T47D (cell line): Measurements from ENCODE around the gene NCS1.

Source experiments
- DNase-seq, 2 experiments: peaks; one replicate each; pipeline versions ENCODE4 v3.0.0 to v3.0.0-alpha.2; 2011 to 2012; ENCODE audit warnings: low read depth in 1 of 2, low spot score in 1 of 2
- JUND ChIP-seq: IDR thresholded peaks from 2 replicates; pipeline ENCODE4 v1.6.1; 2012; ENCODE audit warnings: low read depth
- in situ Hi-C: cut with HindIII; loops from 2 replicates; pipeline ENCODE4 v1.10.0; 2016; ENCODE audit warnings: low sequenced_read_pairs, low pct_unique_long_range_greater_than_20kb

NCS1 gene

DNA sequence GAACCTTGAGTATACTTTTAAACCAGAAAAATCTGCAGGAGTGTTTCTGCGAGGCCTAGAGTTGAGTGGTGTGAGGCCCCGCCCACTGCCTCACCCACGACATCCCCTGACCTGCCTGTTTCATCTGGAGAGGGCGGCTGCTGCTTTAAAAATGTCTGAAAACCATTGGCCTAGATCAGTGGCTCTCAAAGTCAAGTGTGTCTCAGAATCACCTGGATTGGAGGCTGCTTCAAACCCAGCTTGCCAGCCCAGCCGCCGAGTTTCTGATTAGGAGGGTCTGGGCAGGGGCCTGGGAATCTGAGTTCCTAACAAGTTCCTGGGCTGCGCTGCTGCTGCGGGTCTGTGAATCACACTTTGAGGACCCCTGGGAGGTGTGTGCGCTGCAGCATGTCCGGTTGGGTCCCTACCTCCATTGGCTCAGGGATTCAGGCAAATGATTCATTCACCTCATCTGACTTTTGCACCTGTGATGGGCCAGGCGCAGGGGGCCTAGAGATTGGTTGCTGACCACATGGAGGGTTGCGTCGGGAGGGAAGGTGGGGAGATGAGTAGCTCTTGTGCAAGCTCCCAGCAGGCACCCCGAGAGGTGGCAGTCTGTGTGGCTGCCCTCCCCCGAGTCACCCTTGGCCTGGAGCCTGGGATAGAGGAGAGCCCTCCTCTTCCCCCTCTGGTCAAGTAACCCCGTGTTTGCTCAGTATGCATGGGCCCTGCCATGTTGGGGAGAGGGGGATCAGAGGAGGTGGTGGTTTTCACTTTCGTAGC lies 65.7 kb downstream of the NCS1 start:
- in situ Hi-C loops = no loop called here
- no peak for DNase-seq
- TF ChIP-seq JUND = no peak

DNA sequence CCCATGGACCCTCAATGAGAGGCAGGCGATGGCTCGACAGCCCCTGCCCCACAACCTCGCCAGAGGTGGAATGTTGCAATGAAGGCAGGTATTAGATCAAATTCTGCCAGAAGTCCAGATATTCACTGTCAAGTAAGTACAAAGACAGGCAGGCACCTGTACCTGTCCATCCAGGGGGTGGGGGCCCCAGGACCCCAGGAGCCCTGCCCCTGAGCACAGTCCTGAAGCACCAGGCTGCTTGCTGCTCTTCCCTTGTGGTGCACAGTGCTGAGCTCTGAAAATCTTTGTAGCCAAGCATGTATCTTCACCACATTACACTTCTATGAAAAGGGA lies 67.1 kb downstream of the NCS1 start:
- no peak for TF ChIP-seq JUND
- DNase-seq = no peak
- in situ Hi-C loops = no loop called here

DNA sequence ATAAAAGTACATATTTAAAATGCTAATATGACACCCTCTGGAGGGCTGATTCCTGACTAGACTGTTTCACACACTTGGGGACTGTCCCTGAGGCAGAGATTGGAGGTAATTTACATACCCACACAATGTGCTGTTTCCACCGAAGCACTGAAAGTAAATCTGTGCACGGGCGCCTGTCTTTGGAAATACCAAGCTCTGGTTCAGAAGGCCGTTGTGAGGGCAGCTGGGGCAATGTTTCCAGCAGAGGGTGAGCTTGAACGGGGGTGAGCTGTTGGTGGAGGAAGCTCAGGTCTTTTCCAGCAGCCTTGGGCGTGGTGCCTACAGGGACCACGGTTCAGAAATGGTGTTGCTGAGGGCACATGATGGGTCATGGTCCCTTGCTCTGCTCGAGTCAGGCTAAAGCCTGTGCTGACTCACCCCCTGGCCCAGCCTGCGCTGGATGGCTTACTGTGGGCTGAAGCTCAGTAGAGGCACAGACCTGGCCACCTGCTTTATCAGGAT lies 67.6 kb downstream of the NCS1 start:
- no peak for TF ChIP-seq JUND
- no peak for DNase-seq
- in situ Hi-C loops = no loop called here

DNA sequence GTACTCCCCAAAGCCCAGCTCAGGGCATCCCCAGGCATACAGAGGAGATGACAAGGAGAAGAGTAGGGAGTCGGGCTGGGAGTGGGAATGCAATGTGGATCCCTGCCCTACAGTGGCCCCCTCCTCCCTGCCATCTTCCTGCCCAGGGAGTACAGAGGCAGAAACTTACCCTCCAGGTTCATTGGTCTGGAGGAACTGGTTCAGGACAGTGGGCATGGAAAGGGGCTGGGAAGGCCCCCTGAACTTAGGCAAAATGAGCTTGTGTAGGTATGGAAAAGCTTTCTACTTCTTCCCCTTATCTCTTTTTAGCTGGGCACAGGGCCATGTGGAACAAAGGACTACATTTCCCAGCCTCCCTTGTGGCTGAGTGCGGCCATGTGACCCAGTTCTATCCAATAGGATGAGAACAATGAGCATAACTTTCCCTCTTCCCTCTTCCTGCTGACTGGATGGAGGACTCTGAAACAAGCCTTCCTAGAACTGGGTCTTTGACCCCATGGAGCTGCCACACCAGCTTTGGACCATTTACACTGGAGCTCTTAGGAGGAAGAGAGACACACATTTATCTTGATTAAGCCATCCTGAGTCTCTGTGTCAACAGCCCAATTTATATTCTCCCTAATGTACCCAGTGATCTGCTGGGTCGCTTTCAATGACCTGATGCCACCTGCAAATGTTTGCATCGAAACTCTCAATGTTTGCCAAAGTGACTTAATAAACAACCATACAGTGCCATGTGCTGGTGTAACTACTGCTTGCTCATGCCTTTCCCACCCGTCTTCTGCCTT lies 68.4 kb downstream of the NCS1 start:
- DNase-seq = peak; percentile 83 to 85
- in situ Hi-C loops = no loop called here
- no peak for TF ChIP-seq JUND

DNA sequence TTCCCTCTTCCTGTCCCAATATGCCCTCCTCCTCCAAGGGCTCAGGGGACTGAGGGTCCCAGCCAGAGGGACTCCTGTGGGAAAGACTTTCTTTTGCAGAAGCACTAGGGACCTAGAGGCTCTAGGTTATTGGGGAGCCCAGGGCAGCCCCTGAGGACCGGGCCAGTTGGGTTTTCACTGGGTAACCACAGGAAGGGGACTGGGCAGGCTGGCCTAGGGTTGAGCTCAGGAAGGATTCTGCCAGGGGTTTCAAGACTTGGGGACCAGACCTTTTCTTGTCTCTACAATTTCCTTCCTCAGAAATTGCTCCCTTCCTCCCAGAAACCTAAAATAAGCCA lies 69.0 kb downstream of the NCS1 start:
- no peak for DNase-seq
- TF ChIP-seq JUND = no peak
- in situ Hi-C loops = no loop called here

DNA sequence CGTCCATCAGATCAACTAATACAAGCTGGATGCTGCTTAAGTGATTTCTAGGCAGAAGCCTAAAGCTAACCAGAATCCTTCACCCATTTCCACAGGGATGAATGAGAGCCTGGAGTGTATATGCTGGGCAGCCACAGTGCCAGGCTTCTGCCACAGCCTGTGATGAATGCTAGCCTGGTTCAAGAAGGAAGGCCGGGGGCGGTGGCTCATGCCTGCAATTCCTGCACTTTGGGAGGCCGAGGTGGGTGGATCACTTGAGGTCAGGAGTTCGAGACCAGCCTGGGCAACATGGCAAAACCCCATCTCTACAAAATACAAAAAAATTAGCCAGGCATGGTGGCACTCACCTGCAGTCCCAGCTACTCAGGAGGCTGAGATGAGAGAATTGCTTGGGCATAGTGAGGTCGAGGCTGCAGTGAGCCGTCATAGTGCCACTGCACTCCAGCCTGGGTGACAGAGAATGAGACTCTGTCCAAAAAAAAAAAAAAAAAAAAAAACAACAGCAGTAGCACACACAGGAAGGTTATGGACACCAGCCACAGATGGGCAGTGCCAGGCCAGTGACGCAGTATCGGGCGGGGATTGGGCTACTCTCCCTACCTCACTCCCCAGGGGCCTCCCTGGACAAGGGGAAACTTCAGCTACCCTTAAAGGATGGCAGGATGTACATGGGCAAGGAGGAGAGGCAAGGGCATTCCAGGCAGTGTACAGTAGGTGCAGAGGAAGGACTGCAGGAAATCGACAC lies 70.2 kb downstream of the NCS1 start:
- in situ Hi-C loops = no loop called here

DNA sequence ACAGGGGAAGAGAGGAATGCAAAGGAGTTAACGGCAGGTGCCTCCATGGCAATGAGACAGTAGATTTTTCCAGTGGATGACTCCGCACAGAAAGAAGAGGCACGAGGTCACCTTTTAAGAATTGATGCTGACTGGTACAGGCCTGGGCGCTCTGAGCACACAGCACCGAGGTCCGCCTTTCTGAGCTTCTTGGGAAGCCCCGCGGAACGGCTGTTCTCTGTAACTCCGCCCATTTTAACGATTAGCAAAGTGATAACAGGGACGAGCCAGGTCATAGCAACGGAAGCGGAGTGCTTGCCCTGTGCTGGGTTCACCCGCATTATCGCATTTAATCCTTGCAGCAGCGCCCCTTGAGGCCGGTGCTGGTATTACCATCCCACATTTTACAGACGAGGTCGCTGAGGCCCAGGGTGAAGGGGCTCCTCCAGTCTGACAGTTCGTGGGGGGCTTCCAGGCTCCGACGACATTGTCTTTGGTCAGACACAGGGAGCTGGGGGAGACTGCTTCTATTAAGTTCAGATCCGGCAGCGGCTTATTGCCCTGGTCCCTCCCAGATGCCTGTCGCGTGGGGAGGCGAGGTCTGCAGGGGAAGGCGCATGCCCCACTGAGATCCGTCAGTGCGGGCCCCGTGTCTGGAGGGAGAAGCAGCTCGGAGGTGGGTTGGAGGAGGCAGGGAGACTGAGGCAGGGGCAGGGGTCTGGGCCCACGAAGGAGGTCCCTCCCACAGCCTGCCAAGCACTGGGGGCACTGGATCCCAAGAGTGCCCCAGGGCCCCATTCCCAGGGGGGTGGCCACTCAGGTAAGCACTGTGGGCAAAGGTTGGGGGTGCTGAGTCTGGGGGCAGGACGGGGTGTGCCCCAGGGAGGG lies 71.0 kb downstream of the NCS1 start:
- in situ Hi-C loops = no loop called here
- no peak for TF ChIP-seq JUND
- DNase-seq = peak; percentile 62 to 64

More for the DNA sequence above, 70.2 kb downstream of the NCS1 start:
- no peak for TF ChIP-seq JUND
- no peak for DNase-seq

DNA sequence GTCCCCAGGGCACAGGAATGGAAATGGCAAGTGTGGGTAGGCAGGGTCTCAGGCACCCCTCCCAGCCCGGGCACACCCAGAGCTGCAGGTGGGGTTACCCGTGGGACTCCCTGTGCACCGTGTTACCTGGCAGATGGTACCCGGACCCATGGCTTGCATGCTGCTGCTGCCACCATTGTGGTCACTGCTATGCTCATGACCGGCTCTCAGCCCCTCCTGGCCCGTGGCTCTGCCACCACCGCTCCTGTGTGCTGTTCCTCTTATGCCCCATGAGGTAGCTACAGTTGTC lies 71.6 kb downstream of the NCS1 start:
- in situ Hi-C loops = no loop called here
- no peak for DNase-seq
- TF ChIP-seq JUND = no peak

DNA sequence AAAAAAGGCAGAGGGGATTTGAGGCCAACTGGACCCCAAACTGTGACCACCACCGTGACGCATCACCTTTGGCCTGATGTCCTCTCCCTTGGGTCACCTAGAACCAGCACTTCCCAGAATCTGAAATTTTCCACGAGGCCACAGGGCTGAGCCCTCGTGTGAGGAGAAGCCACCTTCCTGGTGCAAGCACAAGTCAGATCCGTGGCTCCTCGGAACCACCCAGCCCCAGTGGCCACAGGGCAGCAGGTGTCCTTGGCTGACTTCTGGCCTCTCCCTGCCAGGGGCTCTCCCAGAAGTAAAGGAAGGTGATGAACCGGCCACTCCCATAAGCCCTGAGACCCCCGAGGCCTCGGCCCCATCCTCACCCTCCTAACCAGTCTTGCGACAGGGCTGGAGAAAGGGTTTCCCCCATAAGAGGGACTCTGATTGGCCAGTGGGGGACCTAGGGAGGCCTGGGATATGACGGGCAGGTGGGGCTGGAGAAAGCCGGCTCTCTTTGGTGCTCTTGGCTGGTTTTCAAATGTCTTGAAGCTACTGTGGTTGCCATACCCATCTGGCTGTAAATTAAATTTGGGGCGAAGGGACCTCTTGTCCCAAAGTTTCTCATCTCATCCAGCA lies 72.5 kb downstream of the NCS1 start:
- DNase-seq = no peak
- in situ Hi-C loops = no loop called here
- TF ChIP-seq JUND = no peak

DNA sequence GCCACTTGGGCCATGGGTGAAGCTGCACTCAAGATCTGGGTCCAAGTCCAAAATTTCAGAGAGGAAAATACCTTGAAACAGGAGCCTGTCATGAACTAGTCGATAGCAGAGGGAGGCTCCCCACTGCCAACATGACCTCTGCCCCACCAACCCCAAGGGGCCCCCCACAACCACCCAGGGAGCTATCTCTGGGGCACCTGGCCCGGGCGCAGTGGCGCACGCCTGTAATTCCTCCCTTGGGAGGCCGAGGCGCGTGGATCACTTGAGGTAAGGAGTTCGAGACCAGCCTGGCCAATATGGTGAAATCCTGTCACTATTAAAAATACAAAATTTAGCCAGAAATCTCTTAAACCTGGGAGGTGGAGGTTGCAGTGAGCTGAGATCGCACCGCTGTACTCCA lies 73.3 kb downstream of the NCS1 start:
- in situ Hi-C loops = no loop called here
- no peak for DNase-seq
- TF ChIP-seq JUND = no peak

DNA sequence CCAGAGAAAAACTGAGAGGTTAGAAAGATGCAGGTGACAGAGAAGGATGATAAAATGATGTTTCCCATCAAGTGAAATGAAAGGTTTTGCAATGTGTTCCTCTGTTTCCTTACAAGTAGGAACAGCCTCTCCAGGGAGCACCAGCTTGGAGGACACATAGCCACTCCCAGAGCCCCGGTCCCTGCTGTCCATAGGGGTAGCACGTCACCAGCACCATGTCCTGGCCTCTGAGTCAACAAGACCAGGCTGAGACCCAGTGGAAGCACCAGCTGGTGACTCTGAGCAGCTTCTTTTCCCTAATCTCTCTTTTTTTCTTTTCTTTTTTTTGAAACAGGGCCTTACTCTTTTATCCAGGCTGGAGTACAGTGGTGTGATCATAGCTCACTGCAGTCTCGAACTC lies 73.9 kb downstream of the NCS1 start:
- in situ Hi-C loops = no loop called here
- no peak for TF ChIP-seq JUND

More for the DNA sequence above, 73.9 kb downstream of the NCS1 start:
- DNase-seq = no peak
